SK-N-MC (cell line): ENCODE measurements around the gene USP48.

ENCODE experiments used
- EZH2 ChIP-seq: fragments of 200-600 bp; sonication (generic); IDR thresholded peaks from one replicate; pipeline ENCODE4 v1.6.1; 2017; ENCODE audit warnings: antibody characterized with exemption
- FOXP2 ChIP-seq: optimal IDR thresholded peaks from 2 replicates; pipeline ENCODE3; 2011; ENCODE audit warnings: mild to moderate bottlenecking, moderate library complexity; ENCODE audit not compliant: insufficient read depth; ENCODE audit errors: extremely low read length, control extremely low read depth
- POLR2AphosphoS5 ChIP-seq: IDR thresholded peaks from 2 replicates; pipeline ENCODE4 v1.6.1; 2012; ENCODE audit warnings: mild to moderate bottlenecking, low read depth, low read length, borderline replicate concordance

DNA sequence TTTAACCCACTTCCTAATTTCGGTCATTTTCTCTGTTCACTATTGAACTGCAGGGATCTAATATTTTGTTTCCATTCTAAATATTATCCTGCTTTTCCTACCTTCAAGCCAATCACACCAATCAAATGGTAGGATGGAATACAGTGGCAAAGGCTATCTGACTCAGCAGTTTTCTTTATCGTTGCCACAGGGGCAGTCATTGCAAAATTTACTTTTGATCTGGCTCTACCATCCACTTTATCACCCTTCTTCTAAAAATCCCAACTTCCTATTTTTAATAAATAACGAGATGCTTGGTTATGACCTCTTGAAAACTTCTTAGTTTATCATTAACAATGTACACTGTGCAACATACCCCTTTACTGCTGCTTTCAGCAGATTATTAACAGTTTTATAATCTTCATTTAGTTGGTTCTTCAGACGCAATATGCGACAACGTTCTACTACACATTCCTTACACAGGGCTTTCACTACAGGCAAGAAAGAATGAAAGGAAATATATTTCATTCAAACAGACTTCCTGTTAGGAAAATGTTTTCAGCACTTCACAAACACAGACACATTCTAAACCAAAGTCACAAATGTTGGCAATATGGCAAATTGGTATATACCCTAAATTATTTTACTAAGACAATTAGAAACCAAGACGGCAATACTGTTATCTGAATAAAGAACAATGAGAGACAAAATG, 61.5 kb downstream of the USP48 start:
- TF ChIP-seq EZH2 = no peak
- TF ChIP-seq POLR2AphosphoS5 = no peak
- TF ChIP-seq FOXP2 = no peak
